Non-pigmented ciliary epithelial cell (primary cell): Measurements from ENCODE around the gene CPT1C.
A peak's percentile ranks its signal among the peaks of the same experiment; 100 is the strongest.
"Not testable (repeated sequence)": the region's sequence is repeated elsewhere in the genome, so short reads cannot be mapped to it uniquely, and the experiment has no call there.

Experiments used
- DNase-seq: peaks from one replicate; pipeline ENCODE4 v3.0.0-alpha.2; 2010; ENCODE audit warnings: low read depth

Gene CPT1C

DNA sequence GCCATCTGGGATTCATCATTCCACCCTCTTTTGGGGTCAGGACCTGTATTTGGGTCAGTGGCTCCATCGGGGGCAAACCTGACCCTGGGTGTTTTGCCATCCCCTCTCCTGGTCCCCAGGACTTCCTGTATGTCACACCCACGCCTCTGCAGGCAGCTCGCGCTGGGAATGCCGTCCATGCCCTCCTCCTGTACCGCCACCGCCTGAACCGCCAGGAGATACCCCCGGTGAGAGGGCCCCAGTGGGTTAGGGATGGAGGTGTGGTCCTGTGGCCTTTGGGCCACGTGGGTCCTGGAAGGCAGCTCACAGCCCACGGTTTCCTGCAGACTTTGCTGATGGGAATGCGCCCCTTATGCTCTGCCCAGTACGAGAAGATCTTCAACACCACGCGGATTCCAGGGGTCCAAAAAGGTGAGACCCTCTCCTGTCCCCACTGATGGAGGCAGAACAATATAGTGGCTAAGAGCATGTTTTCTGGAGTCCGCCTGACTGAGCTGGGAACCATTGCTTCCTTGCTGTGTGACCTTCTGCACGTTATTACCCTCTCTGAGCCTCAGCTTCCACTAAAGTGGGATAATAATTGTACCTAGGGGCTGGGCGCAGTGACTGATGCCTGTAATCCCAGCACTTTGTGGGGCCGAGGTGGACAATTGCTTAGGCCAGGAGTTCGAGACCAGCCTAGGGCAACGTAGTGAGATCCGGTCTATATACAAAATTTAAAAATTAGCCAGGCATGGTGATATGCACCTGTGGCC is 14.1 kb downstream of the CPT1C start:
- DNase-seq: no peak

GRCh38 chr19:49705919-49706318 is 15.0 kb downstream of the CPT1C start:
- no peak for DNase-seq

DNA sequence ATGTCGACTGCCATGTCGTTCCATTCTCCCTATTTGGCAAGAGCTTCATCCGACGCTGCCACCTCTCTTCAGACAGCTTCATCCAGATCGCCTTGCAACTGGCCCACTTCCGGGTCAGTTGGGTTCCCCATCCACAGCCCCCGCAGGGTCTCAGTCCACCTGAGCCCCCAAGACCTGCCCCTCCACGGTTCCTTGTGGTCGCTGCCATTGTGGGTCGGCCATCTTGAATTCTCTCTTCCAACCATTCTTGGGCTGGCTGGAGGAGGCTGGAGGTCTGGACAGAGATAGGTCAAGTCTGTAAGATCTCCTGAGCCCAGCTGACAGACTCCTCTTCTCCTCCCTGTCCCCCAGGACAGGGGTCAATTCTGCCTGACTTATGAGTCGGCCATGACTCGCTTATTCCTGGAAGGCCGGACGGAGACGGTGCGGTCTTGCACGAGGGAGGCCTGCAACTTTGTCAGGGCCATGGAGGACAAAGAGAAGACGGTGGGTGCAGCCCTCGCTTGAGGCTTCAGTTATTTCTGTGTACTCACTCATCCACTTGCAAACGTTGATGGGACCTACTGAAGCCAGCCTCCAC is 19.5 kb downstream of the CPT1C start:
- no peak for DNase-seq

GRCh38 chr19:49712397-49712859 is 21.5 kb downstream of the CPT1C start:
- DNase-seq: peak; percentile 34

DNA sequence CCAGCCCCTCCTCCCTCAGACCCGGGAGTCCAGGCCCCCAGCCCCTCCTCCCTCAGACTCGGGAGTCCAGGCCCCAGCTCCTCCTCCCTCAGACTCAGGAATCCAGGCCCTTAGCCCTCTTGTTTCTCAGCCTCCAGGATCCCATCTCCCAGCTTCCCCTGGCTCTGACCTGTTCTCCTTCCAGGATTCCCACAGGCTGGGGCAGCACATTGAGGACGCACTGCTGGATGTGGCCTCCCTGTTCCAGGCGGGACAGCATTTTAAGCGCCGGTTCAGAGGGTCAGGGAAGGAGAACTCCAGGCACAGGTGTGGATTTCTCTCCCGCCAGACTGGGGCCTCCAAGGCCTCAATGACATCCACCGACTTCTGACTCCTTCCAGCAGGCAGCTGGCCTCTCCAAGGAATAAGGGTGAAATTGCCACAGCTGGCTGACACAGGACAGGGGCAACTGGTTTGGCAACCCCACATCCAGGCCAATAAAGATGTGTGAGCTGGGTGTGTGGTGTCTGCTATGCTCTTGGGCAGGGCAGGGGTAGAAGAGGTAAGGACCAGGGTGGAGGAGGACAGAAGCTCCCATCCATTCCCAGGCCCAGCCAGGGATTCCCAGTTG is 22.4 kb downstream of the CPT1C start:
- no peak for DNase-seq

- no peak for DNase-seq
These were observed 25.2 kb downstream of the CPT1C start for GRCh38 chr19:49716154-49716553.

- no peak for DNase-seq
These were observed 27.6 kb downstream of the CPT1C start for GRCh38 chr19:49718511-49718910.

GRCh38 chr19:49718991-49719390 is 28.1 kb downstream of the CPT1C start:
- DNase-seq: no peak

DNA sequence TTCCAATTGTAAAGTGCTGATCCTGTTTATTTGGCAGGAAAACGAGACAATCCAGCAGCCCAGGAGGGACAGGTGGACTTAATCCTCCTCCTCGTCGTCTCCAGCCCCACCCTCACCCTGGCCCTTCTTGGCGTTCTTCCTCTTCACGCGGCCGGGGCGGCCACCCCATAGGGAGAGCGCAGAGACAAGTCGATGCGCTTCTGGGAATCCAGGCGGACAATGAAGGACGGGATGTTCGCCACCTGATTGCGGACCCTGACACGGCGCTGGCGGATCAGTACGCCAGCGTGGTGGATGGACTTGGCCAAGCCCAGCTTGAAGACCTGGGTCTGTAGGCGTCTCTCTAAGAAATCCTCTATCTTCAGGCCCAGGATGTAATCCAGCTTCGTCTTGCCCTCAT is 28.5 kb downstream of the CPT1C start:
- DNase-seq: not testable (repeated sequence)

DNA sequence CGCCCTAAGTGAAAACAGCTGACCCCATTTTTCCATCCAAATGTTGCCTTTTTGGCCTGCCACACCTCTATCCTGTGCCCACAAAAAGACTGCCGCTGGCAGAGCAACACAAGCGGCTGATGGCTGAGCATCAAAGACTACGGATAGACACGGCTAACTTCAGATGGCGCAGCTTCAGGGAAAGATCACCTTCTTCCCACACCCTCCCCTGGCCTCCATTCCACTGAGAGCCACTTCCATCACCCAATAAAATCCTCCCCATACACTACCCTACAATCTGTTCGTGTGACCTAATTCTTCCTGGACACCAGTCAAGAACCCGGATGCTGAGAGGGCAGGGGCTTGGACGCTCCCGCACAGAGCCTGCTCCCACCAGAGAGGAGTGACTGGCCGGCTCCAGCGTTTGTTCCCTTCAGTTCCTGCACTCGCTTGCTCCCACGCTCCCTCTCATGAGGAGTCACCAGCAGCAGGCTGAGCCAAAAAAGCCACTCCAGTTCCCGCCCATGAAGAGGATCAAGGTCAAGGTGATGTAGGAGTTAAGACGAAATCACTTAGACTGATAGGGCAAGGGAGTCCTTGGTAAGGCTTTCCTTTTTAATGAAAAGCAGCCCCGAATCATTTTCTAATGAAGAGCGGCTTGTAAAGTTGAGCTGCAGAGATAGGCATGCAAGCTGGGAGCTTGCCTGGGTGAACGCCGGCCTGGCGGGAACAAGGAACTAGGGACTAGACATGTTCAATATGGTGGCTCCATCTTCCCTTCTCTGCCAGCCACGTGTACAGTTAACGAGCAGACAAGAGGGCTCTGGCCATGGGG is 36.5 kb downstream of the CPT1C start:
- DNase-seq: no peak

GRCh38 chr19:49730166-49730565 is 39.2 kb downstream of the CPT1C start:
- DNase-seq: no peak

GRCh38 chr19:49738268-49738667 is 47.4 kb downstream of the CPT1C start:
- no peak for DNase-seq

DNA sequence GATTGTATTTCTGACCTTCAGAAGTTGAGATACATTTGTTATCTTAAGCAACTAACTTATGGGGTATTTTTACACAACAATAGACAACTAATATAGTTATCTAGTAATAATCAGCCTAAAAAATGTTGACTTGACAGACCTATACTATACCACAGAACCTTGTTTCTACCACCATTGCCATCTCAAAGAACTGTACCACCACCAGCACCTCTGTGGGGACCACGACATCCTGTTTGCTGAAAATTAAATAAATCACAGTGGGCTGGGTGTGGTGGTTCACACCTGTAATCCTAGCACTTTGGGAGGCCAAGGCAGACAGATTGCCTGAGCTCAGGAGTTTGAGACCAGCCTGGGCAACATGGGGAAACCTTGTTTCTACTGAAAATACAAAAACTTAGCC is 48.2 kb downstream of the CPT1C start:
- DNase-seq: no peak

DNA sequence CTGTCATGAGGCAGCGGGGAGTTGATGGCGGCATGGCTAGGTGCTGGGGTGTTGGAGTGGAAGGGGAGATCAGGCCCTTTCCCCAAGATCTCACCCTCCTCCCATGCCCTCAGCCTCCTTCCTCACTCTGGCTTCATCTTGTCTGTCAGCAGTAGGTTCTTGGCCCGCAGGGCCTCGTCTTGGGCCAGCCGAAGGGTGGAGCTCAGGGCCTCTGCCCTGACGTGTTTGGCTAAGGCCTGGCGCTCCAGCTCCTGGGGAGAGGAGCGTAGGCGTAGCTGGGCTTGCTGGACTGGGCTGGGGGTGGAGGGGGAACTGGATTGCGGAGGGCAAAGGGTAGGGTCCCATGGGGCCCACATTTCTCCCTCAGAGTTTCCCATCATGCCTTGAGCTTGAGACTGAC is 49.0 kb downstream of the CPT1C start:
- no peak for DNase-seq

- DNase-seq: no peak
These were observed 50.4 kb downstream of the CPT1C start for GRCh38 chr19:49741210-49741844.

DNA sequence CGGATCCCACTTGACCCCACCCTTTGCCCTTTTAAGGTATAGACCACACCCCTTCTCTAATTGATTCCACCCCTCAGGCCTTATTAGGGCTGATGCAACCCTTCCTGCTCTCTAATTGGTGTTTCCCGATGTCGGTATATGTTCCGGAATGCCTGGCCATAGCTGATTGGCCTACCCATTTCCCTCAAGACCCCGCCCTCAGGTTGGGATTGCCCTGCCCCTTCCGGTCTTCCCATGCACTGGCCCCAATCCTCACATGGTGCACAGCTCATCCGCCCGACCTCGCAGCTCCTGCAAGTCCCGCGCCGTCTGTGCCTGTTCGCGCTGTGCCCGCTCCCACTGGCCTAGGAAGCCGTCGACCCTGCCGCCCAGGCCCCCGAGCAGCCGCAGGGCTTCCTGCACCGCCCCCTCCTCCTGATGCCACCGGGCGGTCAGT is 54.0 kb downstream of the CPT1C start:
- DNase-seq: no peak

DNA sequence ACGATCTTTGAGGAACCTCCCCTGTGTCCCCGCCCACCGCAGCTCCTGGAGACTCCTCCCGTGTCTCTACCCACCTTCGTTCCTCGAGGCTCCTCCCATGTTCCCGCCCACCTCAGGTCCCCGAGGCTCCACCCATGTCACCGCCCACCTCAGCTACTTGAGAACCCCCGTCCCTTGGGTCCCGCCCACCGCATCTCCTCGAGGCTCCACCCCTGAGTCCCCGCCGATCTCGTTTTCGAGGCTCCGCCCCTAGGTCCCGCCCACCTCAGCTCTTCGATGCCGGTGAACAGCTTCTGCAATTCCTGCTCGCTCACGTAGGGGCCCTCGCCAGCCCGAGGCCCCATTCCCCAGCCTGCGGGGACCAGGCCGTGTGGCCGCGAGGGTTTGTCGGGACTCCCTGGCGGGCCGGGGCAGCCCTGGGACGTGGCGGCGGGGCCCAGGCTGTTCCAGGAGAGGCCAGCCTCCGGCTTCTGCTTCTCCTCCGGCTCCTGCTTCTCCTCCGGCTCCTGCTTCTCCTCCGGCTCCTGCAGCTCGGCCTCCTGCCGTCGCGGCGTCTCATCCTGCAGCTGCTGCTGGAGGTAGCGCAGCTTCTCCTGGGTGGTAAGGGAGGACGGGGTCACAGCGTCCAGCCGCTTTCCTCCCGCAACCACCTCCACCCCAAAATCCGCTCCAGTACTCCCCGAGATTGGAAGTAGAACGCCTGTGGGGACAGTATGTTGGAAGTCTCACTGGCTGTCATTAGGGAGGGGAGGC is 55.5 kb downstream of the CPT1C start:
- no peak for DNase-seq

DNA sequence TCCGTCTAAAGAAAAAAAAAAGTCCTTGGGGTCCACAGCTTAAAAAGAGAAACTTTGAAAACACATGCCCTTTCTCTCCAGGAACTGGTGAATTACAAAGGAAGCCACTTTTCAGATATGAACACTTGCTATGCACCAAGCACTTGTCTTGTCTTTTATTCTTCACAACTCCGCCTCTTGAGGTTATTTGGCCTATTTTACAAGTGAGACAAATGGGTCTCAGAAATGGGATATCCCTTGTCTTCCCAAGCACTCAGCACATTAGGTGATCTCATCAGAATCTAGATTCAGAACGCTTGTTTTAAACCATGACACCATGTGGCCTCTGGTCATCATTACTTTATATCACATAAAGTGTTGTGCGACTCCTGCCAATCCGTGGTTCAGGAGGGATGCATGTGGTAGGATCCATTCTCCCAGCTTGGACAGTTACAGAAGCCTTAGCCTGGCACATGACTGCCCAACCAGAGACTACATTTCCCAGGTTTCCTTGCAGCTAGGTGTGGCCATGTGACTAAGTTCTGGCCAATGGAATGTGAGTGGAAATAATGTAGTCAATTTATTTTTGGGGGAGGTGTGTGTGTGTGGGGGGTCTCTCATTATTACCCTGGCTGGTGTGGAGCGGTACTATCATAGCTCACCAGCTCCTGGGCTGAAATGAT is 58.3 kb downstream of the CPT1C start:
- DNase-seq: no peak

DNA sequence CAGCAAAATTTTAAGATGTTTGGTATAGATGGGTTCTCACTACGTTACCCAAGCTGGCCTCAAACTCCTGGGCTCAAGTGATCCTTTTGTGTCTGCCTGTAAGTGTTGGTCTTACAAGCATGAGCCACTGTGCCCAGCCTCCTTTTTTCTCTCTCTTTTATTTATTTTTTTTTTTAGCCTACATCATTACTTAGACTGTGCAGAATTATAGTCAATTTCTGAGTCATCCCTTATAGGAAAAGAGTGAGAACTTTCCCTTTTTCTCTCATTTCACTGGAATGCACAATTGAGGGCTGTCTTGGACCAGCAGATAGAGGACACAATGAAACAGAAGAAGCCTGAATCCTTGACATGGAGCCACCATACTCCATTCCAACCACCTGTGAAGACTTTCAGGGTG is 58.9 kb downstream of the CPT1C start:
- no peak for DNase-seq

DNA sequence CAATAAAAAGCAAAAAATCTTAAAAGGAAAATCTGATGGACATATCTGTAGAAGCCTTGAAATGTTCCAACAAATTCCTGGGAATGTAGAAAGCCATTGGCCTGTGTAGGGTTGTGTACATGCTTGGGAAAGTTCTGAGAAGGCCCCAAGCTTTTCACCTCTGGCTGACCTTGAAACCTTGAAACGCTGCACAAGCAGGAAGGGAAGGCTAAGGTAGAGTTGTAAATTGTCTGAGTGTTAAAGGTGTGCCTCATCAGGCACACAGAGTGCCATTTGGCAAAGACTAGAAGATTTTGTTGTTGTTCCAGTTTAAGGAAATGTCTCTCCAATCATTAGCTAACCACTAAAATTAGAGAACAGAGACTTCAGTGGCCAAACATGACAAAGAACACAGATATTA is 61.8 kb downstream of the CPT1C start:
- DNase-seq: no peak

DNA sequence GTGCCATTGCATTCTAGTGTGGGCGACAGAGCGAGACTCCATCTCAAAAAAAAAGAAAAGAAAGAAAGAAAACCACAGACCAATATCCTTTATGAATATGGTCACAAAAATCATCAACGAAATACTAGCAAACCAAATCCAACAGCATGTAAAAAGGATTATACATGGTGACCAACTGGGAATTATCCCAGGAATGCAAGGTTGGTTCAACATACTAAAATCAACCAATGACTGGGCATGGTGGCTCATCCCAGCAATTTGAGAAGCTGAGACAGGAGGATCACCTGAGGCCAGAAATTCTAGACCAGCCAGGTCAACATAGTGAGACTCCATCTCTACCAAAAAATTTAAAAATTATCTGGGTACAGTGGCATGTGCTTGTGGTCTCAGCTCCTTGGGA is 65.0 kb downstream of the CPT1C start:
- DNase-seq: no peak
